Effector CD4-positive, alpha-beta T cell (primary cell): ENCODE measurements around the gene ADRB1.

Source experiments
- DNase-seq: peaks from one replicate; pipeline ENCODE4 v3.0.0-alpha.2; 2020

ADRB1 gene

GRCh38 chr10:114095559-114096337 is 52.1 kb downstream of the ADRB1 start:
- no peak for DNase-seq
